Type B pancreatic cell (in vitro differentiated cells): Measurements from ENCODE around the gene RBM38. TPM values are rescaled to one million over a fixed set of nuclear protein-coding genes. Genes with fewer than 3 reads are reported as not detected.
"Not testable (repeated sequence)": the region's sequence is repeated elsewhere in the genome, so short reads cannot be mapped to it uniquely, and the experiment has no call there.

Experiments used
- DNase-seq: peaks from one replicate; pipeline ENCODE4 v3.0.0; 2021; ENCODE audit warnings: mixed read lengths; ENCODE audit not compliant: unreplicated experiment; ENCODE audit errors: extremely low spot score
- H3K27ac Mint-ChIP-seq: 2 replicates; pipeline ENCODE4 v1.8.0; 2021; ENCODE audit warnings: mild to moderate bottlenecking, mixed read lengths
- H3K27me3 Mint-ChIP-seq: 2 replicates; pipeline ENCODE4 v1.8.0; 2021; ENCODE audit warnings: mixed read lengths
- H3K36me3 Mint-ChIP-seq: 2 replicates; pipeline ENCODE4 v1.8.0; 2021; ENCODE audit warnings: mixed read lengths
- H3K4me1 Mint-ChIP-seq: one replicate; pipeline ENCODE4 v1.8.0; 2021; ENCODE audit warnings: mixed read lengths; ENCODE audit not compliant: unreplicated experiment
- H3K4me3 Mint-ChIP-seq: 2 replicates; pipeline ENCODE4 v1.8.0; 2021; ENCODE audit warnings: mild to moderate bottlenecking, mixed read lengths
- H3K9me3 Mint-ChIP-seq: 2 replicates; pipeline ENCODE4 v1.8.0; 2021; ENCODE audit warnings: mixed read lengths
- CTCF ChIP-seq: fragments of 200-600 bp; sonication (generic); conservative IDR thresholded peaks from 2 replicates; pipeline ENCODE4 v1.5.0; 2021; ENCODE audit warnings: antibody characterized with exemption, mild to moderate bottlenecking
- total RNA-seq: library from RNA; stranded (reverse); gene quantifications from 2 replicates; pipeline ENCODE4 v1.2.1, GENCODE V29; 2021; ENCODE audit warnings: low replicate concordance

RBM38 gene
- total RNA-seq, 1 donor from 2014 or later, result 26.5 TPM

- Mint-ChIP-seq H3K9me3 (no peaks in the 10 kb centered on the region), H3K36me3 (peaks cover 4% of the 10 kb centered on the region), H3K4me1 (peaks cover 16% of the 10 kb centered on the region), H3K4me3 (peak overlapping the region; percentile 78), H3K27me3 (no peaks in the 10 kb centered on the region), H3K27ac (peak overlapping the region; percentile 32)
- TF ChIP-seq CTCF, result no peak
- no peak for DNase-seq
Measured at GRCh38 chr20:57350081-57350710, 41.0 kb upstream of the RBM38 start.

GRCh38 chr20:57350726-57351041 is 40.5 kb upstream of the RBM38 start:
- H3K36me3 Mint-ChIP-seq, H3K9me3 Mint-ChIP-seq, DNase-seq, H3K27me3 Mint-ChIP-seq: not testable (repeated sequence)
- peak overlapping the region; percentile 95 for H3K4me3 Mint-ChIP-seq
- peaks cover 16% of the 10 kb centered on the region for H3K4me1 Mint-ChIP-seq
- H3K27ac Mint-ChIP-seq, result peak overlapping the region; percentile 86

- DNase-seq, result peak; percentile 89
- Mint-ChIP-seq H3K9me3 (no peaks in the 10 kb centered on the region), H3K36me3 (peaks cover 9% of the 10 kb centered on the region), H3K27ac (peak within 1 kb of the TSS; percentile 86), H3K4me1 (peaks cover 16% of the 10 kb centered on the region), H3K4me3 (peak within 1 kb of the TSS; percentile 95), H3K27me3 (no peaks in the 10 kb centered on the region)
- no peak for TF ChIP-seq CTCF
Measured at GRCh38 chr20:57351042-57351783, 40.0 kb upstream of the RBM38 start, which contains the start of gene RAE1. TSS of gene RAE1 (plus strand) at chr20:57351255. CDS start at chr20:57354039, 2,784 bp downstream.

GRCh38 chr20:57352305-57352704 is 38.9 kb upstream of the RBM38 start:
- Mint-ChIP-seq H3K27me3 (no peaks in the 10 kb centered on the region), H3K36me3 (peaks cover 12% of the 10 kb centered on the region), H3K27ac (no peak overlapping the region), H3K9me3 (no peaks in the 10 kb centered on the region), H3K4me1 (peaks cover 16% of the 10 kb centered on the region), H3K4me3 (peak overlapping the region; percentile 95)
- DNase-seq, result no peak
- no peak for TF ChIP-seq CTCF

- peak overlapping the region; percentile 69 for H3K4me3 Mint-ChIP-seq
Measured at GRCh38 chr20:57353351-57353750, 37.8 kb upstream of the RBM38 start.

More at GRCh38 chr20:57353351-57353750, 37.8 kb upstream of the RBM38 start:
- Mint-ChIP-seq H3K36me3 (peaks cover 12% of the 10 kb centered on the region), H3K27ac (no peak overlapping the region), H3K4me1 (peaks cover 16% of the 10 kb centered on the region), H3K9me3 (no peaks in the 10 kb centered on the region), H3K27me3 (no peaks in the 10 kb centered on the region)
- TF ChIP-seq CTCF, result no peak
- no peak for DNase-seq
